OCI-M1 (cell line): ENCODE results near the gene PPP1R36.
"Not testable (repeated sequence)": the region's sequence is repeated elsewhere in the genome, so short reads cannot be mapped to it uniquely, and the experiment has no call there.

ENCODE experiments used
- DNase-seq: peaks from one replicate; lab custom pipeline; 2025; lab: John Stamatoyannopoulos, UW

Gene PPP1R36

GRCh38 chr14:64612021-64612380 lies 62.2 kb downstream of the PPP1R36 start:
- DNase-seq: no peak

- DNase-seq: peak; percentile 64
Observed at GRCh38 chr14:64612971-64613666, 63.4 kb downstream of the PPP1R36 start.

DNA sequence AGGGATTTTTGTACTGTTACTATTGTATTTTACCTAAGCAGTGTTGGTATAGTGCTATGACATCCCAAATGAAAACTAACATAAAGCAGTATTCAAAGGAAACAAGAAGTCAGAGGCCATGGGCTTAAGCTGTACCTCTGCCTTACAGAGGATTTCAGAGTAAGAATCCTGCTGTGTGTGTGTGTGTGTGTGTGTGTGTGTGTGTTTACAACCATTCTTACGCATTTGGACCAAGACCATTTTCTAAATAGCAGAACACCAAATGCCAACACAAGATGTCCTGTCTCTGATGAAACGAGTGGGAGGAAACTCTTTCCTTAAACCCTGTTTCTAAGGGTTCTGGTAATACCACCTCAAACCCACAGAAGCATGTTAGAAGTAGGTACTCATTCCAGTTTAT lies 64.4 kb downstream of the PPP1R36 start:
- no peak for DNase-seq

DNA sequence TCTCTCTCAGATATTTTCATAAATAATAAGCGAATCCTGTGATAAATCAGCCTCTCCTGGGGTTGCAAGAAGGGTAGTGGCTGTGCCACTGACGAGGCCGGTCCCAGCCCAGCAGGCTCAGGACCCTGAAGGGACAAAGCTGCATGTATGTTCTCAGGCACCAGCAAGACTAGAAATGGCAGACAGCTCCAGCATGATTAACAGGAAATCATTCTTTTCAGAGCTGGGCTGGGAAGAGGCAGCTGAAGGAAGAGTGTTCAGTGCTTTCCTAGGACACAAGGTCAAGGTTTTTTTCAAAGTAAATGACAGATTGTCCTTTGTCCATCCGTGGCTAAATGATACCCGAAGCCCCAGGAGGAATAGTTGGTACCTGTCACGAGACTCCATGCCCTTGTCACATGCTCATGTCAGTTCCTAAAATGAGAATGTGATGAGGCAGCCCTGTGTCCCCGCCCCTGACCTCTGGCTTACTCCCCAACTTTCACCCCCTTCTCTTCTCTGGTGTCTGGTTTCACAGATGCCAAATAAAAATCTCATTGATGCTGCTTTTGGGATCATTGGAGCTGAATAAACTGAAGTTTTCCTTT lies 65.1 kb downstream of the PPP1R36 start:
- peak; percentile 9 for DNase-seq

GRCh38 chr14:64617872-64618408 lies 68.2 kb downstream of the PPP1R36 start:
- DNase-seq: not testable (repeated sequence)

DNA sequence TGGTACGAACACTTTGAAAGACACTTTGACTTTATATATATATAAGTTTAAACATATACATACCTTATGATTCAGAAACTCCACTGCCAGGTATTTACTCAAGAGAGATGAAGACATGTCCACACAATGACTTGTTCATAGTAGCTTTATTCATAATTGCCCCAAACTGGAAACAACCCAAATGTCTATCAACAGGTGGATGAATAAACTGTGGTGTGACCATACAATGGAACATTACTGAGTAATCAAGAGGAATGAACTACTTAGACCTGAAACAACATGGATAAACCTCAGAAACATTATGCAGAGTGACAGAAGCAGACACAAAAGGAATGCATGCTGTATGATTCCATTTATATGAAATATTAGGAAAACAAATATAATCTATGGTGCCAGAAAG lies 71.1 kb downstream of the PPP1R36 start:
- no peak for DNase-seq

DNA sequence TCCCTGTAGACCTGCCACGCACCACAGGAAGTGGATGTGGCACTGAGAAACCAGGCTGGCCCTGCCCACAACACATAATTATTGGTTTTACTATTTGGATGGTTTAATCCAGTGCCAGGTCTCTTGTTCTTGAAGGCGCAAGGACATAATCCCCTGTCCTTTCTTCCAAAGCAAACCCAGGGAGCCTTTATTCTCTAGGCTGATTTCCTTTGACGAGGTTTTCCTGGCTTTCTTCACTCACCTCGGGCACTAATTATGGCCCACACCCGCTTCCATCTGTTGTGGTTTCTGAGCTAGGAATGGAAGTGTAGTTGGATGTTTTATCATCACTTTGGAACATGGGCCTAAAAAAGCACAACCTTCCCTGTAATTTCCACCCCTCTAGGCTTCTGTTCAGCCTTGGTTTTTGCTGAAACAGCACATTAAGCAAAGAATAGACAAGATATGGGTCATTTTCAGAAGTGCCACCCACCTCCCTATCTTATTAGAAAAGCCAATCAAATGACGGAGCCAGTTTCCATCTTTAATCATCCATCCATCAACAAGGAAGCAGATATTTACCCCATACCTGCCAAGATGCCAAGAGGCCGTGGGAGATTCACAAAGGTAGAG lies 73.9 kb downstream of the PPP1R36 start:
- no peak for DNase-seq

DNA sequence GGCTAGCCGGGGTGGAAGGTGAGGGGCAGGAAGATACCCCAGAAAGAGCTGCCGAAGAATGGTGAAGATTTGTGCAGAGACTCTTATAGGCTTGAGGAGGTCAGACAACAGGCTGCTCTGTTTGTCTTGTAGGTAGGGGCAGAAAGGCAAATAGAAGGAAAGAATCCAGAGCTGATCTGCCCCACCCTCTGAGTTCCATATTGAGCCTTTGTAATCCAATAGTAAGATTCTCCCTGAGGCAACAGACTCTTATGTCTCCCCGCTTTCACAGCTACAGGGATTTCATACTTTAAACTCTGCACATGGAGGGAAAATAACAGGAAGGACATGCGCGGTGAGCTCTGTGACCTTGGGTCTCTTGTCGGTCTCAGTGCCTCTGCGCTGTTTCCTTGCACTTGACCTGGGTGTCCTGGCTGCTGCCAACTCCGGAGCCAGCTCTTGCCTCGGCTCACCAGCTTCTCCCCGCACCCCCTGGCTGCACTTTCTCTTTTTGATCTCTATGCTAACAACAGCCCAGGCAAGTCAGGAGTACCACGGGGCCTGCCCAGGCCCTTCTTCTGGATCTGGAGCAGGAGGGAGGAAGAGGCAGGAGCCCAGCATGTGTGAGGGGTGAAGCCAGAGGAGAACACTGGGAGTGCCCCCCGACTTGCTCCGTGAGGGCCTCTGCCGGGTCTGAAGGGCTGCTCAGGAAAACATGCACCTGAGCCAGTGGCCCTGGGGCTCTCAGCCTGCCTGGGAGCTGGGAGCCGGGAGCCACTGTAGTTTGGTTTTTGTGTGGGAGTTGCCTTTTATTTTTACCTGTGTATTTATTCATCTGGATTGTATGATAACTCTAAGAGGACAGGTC lies 75.8 kb downstream of the PPP1R36 start:
- DNase-seq: no peak

- DNase-seq: no peak
Observed at GRCh38 chr14:64628940-64629408, 79.2 kb downstream of the PPP1R36 start.

DNA sequence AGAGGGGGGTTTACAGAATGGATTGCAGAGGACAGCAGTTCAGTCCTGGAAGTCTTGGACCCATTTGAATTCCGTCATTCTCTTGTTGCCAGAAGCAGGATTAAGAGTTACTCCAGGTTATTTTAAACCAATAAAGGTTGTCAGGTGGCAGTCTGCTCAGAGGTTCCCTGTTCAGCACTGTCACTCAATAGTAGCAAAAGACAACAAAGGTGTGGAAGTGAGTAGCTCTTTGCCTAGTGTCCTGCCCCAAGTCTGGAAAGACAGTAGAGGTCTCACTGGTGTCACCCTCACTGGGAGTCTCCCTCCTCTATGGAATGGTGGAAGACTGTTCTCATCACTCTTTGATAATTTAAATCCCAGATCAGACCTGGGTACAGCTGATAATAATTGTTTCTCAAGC lies 81.0 kb downstream of the PPP1R36 start:
- no peak for DNase-seq

DNA sequence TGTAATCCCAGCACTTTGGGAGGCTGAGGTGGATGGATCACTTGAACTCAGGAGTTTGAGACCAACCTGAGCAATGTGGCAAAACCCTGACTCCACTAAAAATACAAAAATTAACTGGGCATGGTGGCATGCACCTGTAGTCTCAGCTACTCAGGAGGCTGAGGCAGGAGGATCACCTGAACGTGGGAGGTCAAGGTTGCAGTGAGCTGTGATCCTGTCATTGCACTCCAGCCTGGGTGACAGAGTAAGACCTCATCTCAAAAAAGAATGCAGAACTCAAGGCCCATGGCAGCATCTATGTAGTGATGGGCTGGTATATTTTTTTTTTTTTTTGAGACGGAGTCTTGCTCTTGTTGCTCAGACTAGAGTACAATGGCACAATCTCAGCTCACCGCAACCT lies 81.5 kb downstream of the PPP1R36 start:
- DNase-seq: not testable (repeated sequence)

DNA sequence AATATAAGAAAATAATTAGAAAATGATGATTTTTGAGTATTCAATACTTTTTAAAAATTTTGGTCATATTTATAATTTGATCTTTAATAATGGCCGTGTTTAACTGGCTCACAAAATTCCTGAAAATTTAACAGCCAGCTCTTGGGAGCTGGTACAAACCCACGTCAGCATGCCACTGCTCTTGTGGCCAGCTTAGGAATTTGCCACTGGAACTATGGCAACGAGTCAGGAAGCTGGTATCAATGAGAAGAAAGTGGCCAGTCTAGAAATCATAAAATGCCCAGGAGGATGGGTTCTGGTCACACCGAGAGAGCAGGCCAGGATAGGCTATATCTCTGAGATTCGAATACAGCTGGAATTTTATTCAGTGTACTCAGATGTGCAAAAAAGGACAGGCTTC lies 82.3 kb downstream of the PPP1R36 start:
- no peak for DNase-seq

GRCh38 chr14:64634558-64634957 lies 84.8 kb downstream of the PPP1R36 start:
- no peak for DNase-seq

- DNase-seq: peak; percentile 86
Observed at GRCh38 chr14:64636208-64636979, 86.6 kb downstream of the PPP1R36 start.

GRCh38 chr14:64636980-64637429 lies 87.2 kb downstream of the PPP1R36 start:
- no peak for DNase-seq

- peak; percentile 53 for DNase-seq
Observed at GRCh38 chr14:64637735-64638473, 88.1 kb downstream of the PPP1R36 start.

DNA sequence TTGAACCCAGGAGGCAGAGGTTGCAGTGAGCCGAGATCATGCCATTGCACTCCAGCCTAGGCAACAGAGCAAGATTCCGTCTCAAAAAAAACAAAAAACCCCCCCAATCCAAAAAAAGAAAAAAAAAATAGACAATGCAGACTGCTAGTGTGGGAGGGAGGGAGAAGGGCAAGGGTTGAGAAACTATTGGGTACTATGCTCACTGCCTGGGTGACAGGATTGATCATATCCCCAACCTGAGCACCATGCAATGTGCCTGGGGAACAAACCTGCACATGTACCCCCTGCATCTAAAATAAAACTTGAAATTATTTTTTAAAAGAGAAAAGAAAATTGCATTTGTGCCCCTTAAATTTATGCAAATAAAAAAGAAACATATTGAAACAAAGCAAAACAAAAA lies 88.9 kb downstream of the PPP1R36 start:
- DNase-seq: no peak
